K562 (cell line): Measurements from ENCODE around the gene ZNF296. TPM values are rescaled to one million over a fixed set of nuclear protein-coding genes. Genes with fewer than 3 reads are reported as not detected.

Experiments used
- CEBPZ ChIP-seq: fragments of 150-350 bp; IDR thresholded peaks from 2 replicates; pipeline ENCODE4 v1.6.1; 2014; ENCODE audit warnings: low read depth, mild to moderate bottlenecking, low read length, borderline replicate concordance
- CREB3L1 ChIP-seq: fragments of 450-650 bp; IDR thresholded peaks from 2 replicates; pipeline ENCODE4 v1.6.1; 2014; ENCODE audit warnings: low read depth, mild to moderate bottlenecking, moderate library complexity, borderline replicate concordance
- EP400 ChIP-seq: fragments of 450-650 bp; IDR thresholded peaks from 2 replicates; pipeline ENCODE4 v1.6.1; 2017; ENCODE audit warnings: antibody characterized with exemption, mild to moderate bottlenecking, moderate library complexity
- ETV1 ChIP-seq: fragments of 450-650 bp; conservative IDR thresholded peaks from 2 replicates; pipeline ENCODE4 v1.6.1; 2016; ENCODE audit warnings: missing genetic modification characterization, control low read depth, low read depth, missing compliant biosample characterization
- HDAC2 ChIP-seq: fragments of 450-650 bp; IDR thresholded peaks from 2 replicates; pipeline ENCODE4 v1.6.1; 2016; ENCODE audit warnings: mild to moderate bottlenecking
- MTA3 ChIP-seq: fragments of 450-650 bp; formaldehyde crosslinking; IDR thresholded peaks from 2 replicates; pipeline ENCODE4 v1.6.1; 2017; ENCODE audit warnings: mild to moderate bottlenecking, borderline replicate concordance
- NR2C2 ChIP-seq, 2 experiments: fragments of 200-800 bp in 1 of 2; sonication (Bioruptor generic) in 1 of 2; sonication (generic) in 1 of 2; formaldehyde crosslinking in 1 of 2; IDR thresholded peaks; 2 replicates each; pipeline versions ENCODE4 v1.6.1 to v1.8.0; 2016 to 2022; ENCODE audit warnings: mild to moderate bottlenecking in 1 of 2, missing compliant biosample characterization in 1 of 2, missing genetic modification characterization in 1 of 2, missing genetic modification reagents in 1 of 2
- PHF8 ChIP-seq: fragments of 200-600 bp; sonication (generic); IDR thresholded peaks from 2 replicates; pipeline ENCODE4 v1.6.1; 2012; ENCODE audit warnings: mixed run types, mild to moderate bottlenecking, inconsistent platforms, low read length, moderate library complexity, borderline replicate concordance
- RBM15 ChIP-seq: fragments of 200-400 bp; formaldehyde crosslinking; IDR thresholded peaks from 2 replicates; pipeline ENCODE4 v1.6.1; 2018; ENCODE audit warnings: mild to moderate bottlenecking, low read length, moderate library complexity; ENCODE audit not compliant: insufficient read depth
- SETDB1 ChIP-seq: IDR thresholded peaks from one replicate; pipeline ENCODE4 v1.6.1; 2012; ENCODE audit warnings: low read length, control low read depth, inconsistent platforms
- SIN3A ChIP-seq, 2 experiments: fragments of 150-350 bp in 1 of 2; IDR thresholded peaks; 2 replicates each; pipeline ENCODE4 v1.6.1; 2011 to 2016; ENCODE audit warnings: borderline replicate concordance in 2 of 2, low read depth in 2 of 2, low read length in 2 of 2, mild to moderate bottlenecking in 2 of 2, moderate library complexity in 2 of 2; ENCODE audit not compliant: control insufficient read depth in 1 of 2
- SMAD3 ChIP-seq: fragments of 450-650 bp; formaldehyde crosslinking; conservative IDR thresholded peaks from 2 replicates; pipeline ENCODE4 v1.4.0; 2020; ENCODE audit warnings: mild to moderate bottlenecking
- SNAPC5 ChIP-seq: fragments of 250-450 bp; sonication (Bioruptor Pico); IDR thresholded peaks from 2 replicates; pipeline ENCODE4 v1.8.0; 2021; ENCODE audit warnings: moderate library complexity, mild to moderate bottlenecking, inconsistent platforms
- SOX6 ChIP-seq: fragments of 450-650 bp; IDR thresholded peaks from 2 replicates; pipeline ENCODE4 v1.6.1; 2014; ENCODE audit warnings: mild to moderate bottlenecking
- SRSF7 ChIP-seq: fragments of 200-400 bp; formaldehyde crosslinking; optimal IDR thresholded peaks from 2 replicates; pipeline ENCODE3; 2017; ENCODE audit warnings: mild to moderate bottlenecking, low read depth, low read length
- ZBTB17 ChIP-seq: fragments of 450-650 bp; formaldehyde crosslinking; IDR thresholded peaks from 2 replicates; pipeline ENCODE4 v1.4.0; 2020; ENCODE audit warnings: mild to moderate bottlenecking
- ZNF583 ChIP-seq: fragments of 250-450 bp; sonication (Bioruptor Pico); IDR thresholded peaks from 2 replicates; pipeline ENCODE4 v1.4.0; 2020
- ZNF695 ChIP-seq: fragments of 450-650 bp; formaldehyde crosslinking; IDR thresholded peaks from 2 replicates; pipeline ENCODE4 v1.4.0; 2020; ENCODE audit warnings: mild to moderate bottlenecking, moderate library complexity
- ZNF766 ChIP-seq: fragments of 200-800 bp; sonication (Bioruptor generic); conservative IDR thresholded peaks from 2 replicates; pipeline ENCODE4 v1.6.1; 2016; ENCODE audit warnings: missing genetic modification characterization, missing compliant biosample characterization
- polyA plus RNA-seq, 8 experiments: library from polyadenylated mRNA; depleted of rRNA in 4 of 8; stranded (reverse) in 5 of 8; unstranded in 3 of 8; fragments of >200 nt; fragmentation: Nextera tagmentation in 2 of 8; fragmentation: Illumina TruSeq in 1 of 8; extraction: Ambion mirVana in 2 of 8; extraction: Trizol in 1 of 8; gene quantifications; 2 replicates each; pipeline versions ENCODE4 v1.2.1 to v1.2.3, GENCODE V29; 2011 to 2014; ENCODE audit warnings: inconsistent platforms in 1 of 8, missing spikeins in 1 of 8
- total RNA-seq, 7 experiments: library from RNA; depleted of rRNA in 6 of 7; stranded (reverse); fragments of >200 nt in 6 of 7; fragmentation: Illumina TruSeq in 2 of 7; extraction: Trizol in 2 of 7; gene quantifications; 2 replicates each; pipeline versions ENCODE4 v1.2.1 to v1.2.3, GENCODE V29; 2011 to 2021; ENCODE audit warnings: low replicate concordance in 1 of 7

ZNF296 gene
- total and polyA plus RNA-seq, 9 of the 15 experiments (the other 6 are each of a cell fraction or from before 2014, with no cell fraction given), result 0.03 to 8.8 (median 0.47) TPM; not detected in 1

- TF ChIP-seq CEBPZ, result no peak
- TF ChIP-seq RBM15, result no peak
- TF ChIP-seq CREB3L1, result 0 out of 2 replicates have a peak, but pooled peaks have one; percentile 59
- TF ChIP-seq SNAPC5 (CRISPR knock-in tag), result no peak
- peak; percentile 94 for TF ChIP-seq EP400
- peak; percentile 97 for TF ChIP-seq PHF8
- peak; percentile 43 for TF ChIP-seq HDAC2
- TF ChIP-seq SETDB1, result no peak
- no peak for TF ChIP-seq SRSF7
- peak; percentile 51; the same call in 1 of the 2 replicates for TF ChIP-seq MTA3
- no peak; the same call in 1 of the 2 replicates for TF ChIP-seq NR2C2 (CRISPR knock-in tag; IDR thresholded peaks at IDR 0.05)
- TF ChIP-seq NR2C2 (tag; IDR thresholded peaks at IDR 0.05), result peak; percentile 98
- TF ChIP-seq SOX6, result 0 out of 2 replicates have a peak, but pooled peaks have one; percentile 14
- TF ChIP-seq SIN3A (IDR thresholded peaks at IDR 0.05; ENCODE audit: borderline replicate concordance in 2 of 2, control insufficient read depth in 1 of 2, low read depth in 2 of 2, low read length in 2 of 2), result peak; percentile 89 to 93; a peak in 3 of 4 replicates
- TF ChIP-seq ZNF583 (CRISPR knock-in tag), result no peak
- TF ChIP-seq ZNF695, result no peak
- no peak for TF ChIP-seq SMAD3 (CRISPR knock-in tag)
- peak; percentile 70 for TF ChIP-seq ETV1
- 0 out of 2 replicates have a peak, but pooled peaks have one; percentile 28 for TF ChIP-seq ZNF766 (CRISPR knock-in tag)
- no peak for TF ChIP-seq ZBTB17 (CRISPR knock-in tag)
Measured at GRCh38 chr19:45038931-45039893, 37.1 kb downstream of the ZNF296 start, which contains the start of gene CLASRP (continued).
